Neuronal stem cell (in vitro differentiated cells): ENCODE data around the gene SUB1. TPM values are rescaled to one million over a fixed set of nuclear protein-coding genes. Genes with fewer than 3 reads are reported as not detected.
"Not testable (repeated sequence)": the region's sequence is repeated elsewhere in the genome, so short reads cannot be mapped to it uniquely, and the experiment has no call there.

ENCODE experiments used
- DNase-seq: peaks from one replicate; pipeline ENCODE4 v3.0.0-alpha.2; 2013; ENCODE audit warnings: low spot score
- H2AFZ ChIP-seq: one replicate; pipeline ENCODE4 v1.6.1; 2013; ENCODE audit warnings: mild to moderate bottlenecking, low read length, inconsistent platforms
- H2AK5ac ChIP-seq: 2 replicates; pipeline ENCODE4 v1.6.1; 2013; ENCODE audit warnings: low read depth, mild to moderate bottlenecking, inconsistent platforms, low read length, moderate library complexity, mixed read lengths
- H2BK120ac ChIP-seq: 2 replicates; pipeline ENCODE4 v1.6.1; 2013; ENCODE audit warnings: low read depth, mild to moderate bottlenecking, inconsistent platforms, low read length, moderate library complexity, mixed read lengths
- H2BK12ac ChIP-seq: one replicate; pipeline ENCODE4 v1.6.1; 2013; ENCODE audit warnings: low read length, inconsistent platforms
- H2BK15ac ChIP-seq: 2 replicates; pipeline ENCODE4 v1.6.1; 2013; ENCODE audit warnings: mild to moderate bottlenecking, low read length, inconsistent platforms, mixed read lengths
- H2BK5ac ChIP-seq: one replicate; pipeline ENCODE4 v1.6.1; 2013; ENCODE audit warnings: inconsistent platforms, mild to moderate bottlenecking, low read length, moderate library complexity
- H3K14ac ChIP-seq: one replicate; pipeline ENCODE4 v1.6.1; 2013; ENCODE audit warnings: low read length, inconsistent platforms
- H3K18ac ChIP-seq: 2 replicates; pipeline ENCODE4 v1.6.1; 2013; ENCODE audit warnings: low read length, inconsistent platforms
- H3K23ac ChIP-seq: 2 replicates; pipeline ENCODE4 v1.6.1; 2013; ENCODE audit warnings: low read depth, mild to moderate bottlenecking, mixed read lengths, low read length, inconsistent platforms; ENCODE audit not compliant: poor library complexity
- H3K27ac ChIP-seq: replicated peaks from 3 replicates; pipeline ENCODE4 v1.5.1; 2013; ENCODE audit warnings: low read length, inconsistent platforms
- H3K27me3 ChIP-seq, 3 experiments: 2 replicates each; pipeline ENCODE4 v1.6.1; 2013; ENCODE audit warnings: low read length in 3 of 3, mild to moderate bottlenecking in 2 of 3, inconsistent platforms in 1 of 3, low read depth in 1 of 3, mixed read lengths in 1 of 3, moderate library complexity in 1 of 3; ENCODE audit not compliant: control insufficient read depth in 3 of 3, insufficient read depth in 3 of 3
- H3K36me3 ChIP-seq, 2 donors: replicated peaks in 1 of 2; 2 replicates each; pipeline ENCODE4 v1.6.1; 2013; ENCODE audit warnings: low read length in 2 of 2; ENCODE audit not compliant: control insufficient read depth in 2 of 2, insufficient read depth in 2 of 2
- H3K4ac ChIP-seq: 2 replicates; pipeline ENCODE4 v1.6.1; 2013; ENCODE audit warnings: inconsistent platforms, mild to moderate bottlenecking, low read length, moderate library complexity
- H3K4me1 ChIP-seq, 2 donors: 1 replicate in 1 of 2; 2 replicates in 1 of 2; pipeline ENCODE4 v1.6.1; 2013; ENCODE audit warnings: low read length in 2 of 2, low read depth in 1 of 2; ENCODE audit not compliant: control insufficient read depth in 2 of 2, insufficient read depth in 1 of 2
- H3K4me2 ChIP-seq: one replicate; pipeline ENCODE4 v1.6.1; 2013; ENCODE audit warnings: mild to moderate bottlenecking, low read length, inconsistent platforms; ENCODE audit not compliant: insufficient read depth, poor library complexity, severe bottlenecking
- H3K4me3 ChIP-seq, 2 donors: 2 replicates each; pipeline ENCODE4 v1.5.1; 2013; ENCODE audit warnings: low read length in 2 of 2, mild to moderate bottlenecking in 2 of 2, inconsistent platforms in 1 of 2, moderate library complexity in 1 of 2
- H3K79me1 ChIP-seq: one replicate; pipeline ENCODE4 v1.6.1; 2013; ENCODE audit warnings: low read depth, mild to moderate bottlenecking, inconsistent platforms, low read length, moderate library complexity
- H3K9ac ChIP-seq: one replicate; pipeline ENCODE4 v1.6.1; 2013; ENCODE audit warnings: mild to moderate bottlenecking, low read depth, low read length, inconsistent platforms; ENCODE audit not compliant: poor library complexity
- H3K9me3 ChIP-seq, 2 donors: replicated peaks in 1 of 2; 2 replicates each; pipeline versions ENCODE3 to v1.6.1; 2013; ENCODE audit warnings: low read length in 2 of 2, mild to moderate bottlenecking in 2 of 2, inconsistent platforms in 1 of 2, low read depth in 1 of 2, mixed read lengths in 1 of 2, moderate library complexity in 1 of 2; ENCODE audit not compliant: control insufficient read depth in 2 of 2, insufficient read depth in 1 of 2
- H4K8ac ChIP-seq: one replicate; pipeline ENCODE4 v1.6.1; 2013; ENCODE audit warnings: low read depth, mild to moderate bottlenecking, inconsistent platforms, low read length, moderate library complexity
- H4K91ac ChIP-seq: one replicate; pipeline ENCODE4 v1.6.1; 2013; ENCODE audit warnings: low read length, low read depth, mild to moderate bottlenecking, inconsistent platforms; ENCODE audit not compliant: poor library complexity
- WGBS, 2 donors: extraction: QIAGEN DNeasy Blood & Tissue Kit; methylation state at CpG; one replicate each; pipeline ENCODE4 v1.1.7; 2013; ENCODE audit warnings: missing lambda C conversion rate in 2 of 2, mixed read lengths in 1 of 2; ENCODE audit not compliant: insufficient read length in 2 of 2, insufficient replicate concordance in 1 of 2; ENCODE audit errors: extremely low coverage in 2 of 2; 5-methylcytosine and 5-hydroxymethylcytosine counted together
- polyA plus RNA-seq, 2 experiments: library from polyadenylated mRNA; stranded (reverse); fragments of 200-250 nt; gene quantifications; one replicate each; pipeline ENCODE4 v1.2.3, GENCODE V29; 2013

Gene SUB1
- 613 TPM for polyA plus RNA-seq (2013, experiment 1 of 2)
- 623 TPM for polyA plus RNA-seq (2013, experiment 2 of 2)

- H2BK15ac ChIP-seq, result no peak within 1 kb of the TSS
- no peaks in the 10 kb centered on the region for H3K9me3 ChIP-seq
- peak within 1 kb of the TSS; percentile 76 to 96 for H3K4me3 ChIP-seq
- H2AFZ ChIP-seq, result peak within 1 kb of the TSS; percentile 84
- H3K23ac ChIP-seq, result peak within 1 kb of the TSS; percentile 37
- peaks cover 4 to 7% of the 10 kb centered on the region in 2 donors for H3K4me1 ChIP-seq
- H3K36me3 ChIP-seq, result peaks cover 2 to 35% of the 10 kb centered on the region in 2 donors
- no peak within 1 kb of the TSS for H2BK12ac ChIP-seq
- H3K27ac ChIP-seq, result peak within 1 kb of the TSS; percentile 74
- DNase-seq, result peak; percentile 86
- no peak within 1 kb of the TSS for H3K14ac ChIP-seq
- no peaks in the 10 kb centered on the region for H3K79me1 ChIP-seq
- H3K4ac ChIP-seq, result no peak within 1 kb of the TSS
- no peaks in the 10 kb centered on the region for H3K27me3 ChIP-seq
- peak within 1 kb of the TSS; percentile 89 for H3K9ac ChIP-seq
- H3K18ac ChIP-seq, result peak within 1 kb of the TSS; percentile 85
- H3K4me2 ChIP-seq, result peak within 1 kb of the TSS; percentile 47
- H2BK5ac ChIP-seq, result peak within 1 kb of the TSS; percentile 66
- no peak within 1 kb of the TSS for H4K8ac ChIP-seq
- H2AK5ac ChIP-seq, result peak within 1 kb of the TSS; percentile 63
- H2BK120ac ChIP-seq, result peak within 1 kb of the TSS; percentile 87
- H4K91ac ChIP-seq, result no peak within 1 kb of the TSS
- no CpG with 5 or more reads among the region's 89 CpGs for WGBS, 2 donors
Measured at GRCh38 chr5:32585446-32586275, at the start of gene SUB1. Gene SUB1, plus strand, starts transcription at chr5:32585557. Its CDS starts 2,956 bp downstream, at chr5:32588513.

GRCh38 chr5:32536246-32536645, 49.1 kb upstream of the SUB1 start:
- H3K14ac ChIP-seq, result no peak overlapping the region
- no peak overlapping the region for H3K9ac ChIP-seq
- no peak overlapping the region for H2BK5ac ChIP-seq
- H4K8ac ChIP-seq, result no peak overlapping the region
- H3K27me3 ChIP-seq, result no peaks in the 10 kb centered on the region
- H3K27ac ChIP-seq, result no peak overlapping the region
- H3K23ac ChIP-seq, result no peak overlapping the region
- H3K9me3 ChIP-seq, result no peaks in the 10 kb centered on the region
- H3K4me3 ChIP-seq, result no peak overlapping the region
- H2AK5ac ChIP-seq, result no peak overlapping the region
- no peak for DNase-seq
- no peak overlapping the region for H4K91ac ChIP-seq
- no peak overlapping the region for H3K18ac ChIP-seq
- H3K4ac ChIP-seq, result no peak overlapping the region
- peaks cover 4 to 9% of the 10 kb centered on the region in 2 donors for H3K4me1 ChIP-seq
- no peak overlapping the region for H2BK15ac ChIP-seq
- no CpG with 5 or more reads among the region's 4 CpGs for WGBS, 2 donors
- no peak overlapping the region for H3K4me2 ChIP-seq
- H2BK12ac ChIP-seq, result no peak overlapping the region
- peaks cover 1% of the 10 kb centered on the region for H3K79me1 ChIP-seq
- H3K36me3 ChIP-seq, result no peaks in the 10 kb centered on the region
- no peak overlapping the region for H2BK120ac ChIP-seq
- H2AFZ ChIP-seq, result no peak overlapping the region

DNA sequence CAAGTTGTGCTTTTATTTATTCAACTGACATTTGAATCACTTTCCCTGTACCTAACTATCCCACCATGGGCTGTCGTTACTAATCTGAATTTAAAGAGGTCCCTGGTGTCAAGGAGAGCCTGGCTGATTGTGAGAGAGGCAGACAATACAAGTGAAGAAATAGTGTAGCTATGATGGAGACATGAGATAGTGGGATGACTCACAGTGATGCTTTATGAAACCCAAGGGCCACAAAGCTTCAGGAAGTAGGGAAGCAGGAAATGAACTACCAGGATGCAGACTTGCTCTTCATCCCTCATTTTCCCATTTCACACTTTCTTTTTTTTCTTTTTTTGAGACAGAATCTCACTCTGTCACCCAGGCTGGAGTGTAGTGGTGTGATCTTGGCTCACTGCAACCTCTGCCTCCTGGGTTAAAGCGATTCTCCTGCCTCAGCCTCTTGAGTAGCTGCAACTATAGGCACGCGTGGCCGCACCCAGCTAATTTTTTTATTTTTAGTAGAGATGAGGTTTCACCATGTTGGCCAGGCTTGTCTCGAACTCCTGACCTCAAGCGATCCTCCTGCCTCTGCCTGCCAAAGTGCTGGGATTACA, 47.8 kb upstream of the SUB1 start:
- no CpG with 5 or more reads among the region's 7 CpGs for WGBS, 2 donors
- not testable (repeated sequence) for H2AK5ac ChIP-seq, H3K18ac ChIP-seq, H3K4me3 ChIP-seq, H3K9ac ChIP-seq, H2BK120ac ChIP-seq, H3K4me2 ChIP-seq, DNase-seq, H3K27ac ChIP-seq, H4K8ac ChIP-seq, H3K79me1 ChIP-seq, H2AFZ ChIP-seq, H3K23ac ChIP-seq, H3K9me3 ChIP-seq, H3K36me3 ChIP-seq, H3K27me3 ChIP-seq, H4K91ac ChIP-seq, H3K4ac ChIP-seq, H3K14ac ChIP-seq, H3K4me1 ChIP-seq, H2BK12ac ChIP-seq, H2BK15ac ChIP-seq
- H2BK5ac ChIP-seq, result peak overlapping the region; percentile 26

DNA sequence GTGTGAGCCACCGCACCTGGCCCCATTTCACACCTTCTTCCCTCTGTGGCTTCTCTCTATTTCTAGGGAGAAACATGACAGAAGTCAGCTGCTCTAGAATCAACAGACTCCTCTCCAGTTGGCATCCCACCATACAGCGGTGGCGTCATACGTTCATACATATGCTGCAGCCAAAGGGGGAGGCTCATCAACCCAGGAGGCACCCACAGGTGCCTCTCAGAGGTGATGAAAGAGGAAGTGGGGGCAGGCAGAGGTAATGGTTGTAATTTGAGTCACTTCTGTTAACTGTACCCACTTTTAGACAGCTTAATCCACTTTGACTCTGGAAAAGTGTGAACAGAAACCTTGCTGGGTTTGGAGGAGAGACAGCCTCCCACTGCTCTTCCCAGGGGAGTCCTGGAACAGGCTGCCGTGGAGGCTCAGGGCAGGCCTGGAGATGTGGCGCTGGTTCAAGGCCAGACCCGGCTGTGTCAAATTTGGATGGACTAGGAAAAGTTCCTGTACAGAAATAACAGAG, 47.3 kb upstream of the SUB1 start:
- WGBS, 2 donors, result no CpG with 5 or more reads among the region's 7 CpGs
- no peak for DNase-seq
- H3K27ac ChIP-seq, result no peak overlapping the region
- no peaks in the 10 kb centered on the region for H3K9me3 ChIP-seq
- no peaks in the 10 kb centered on the region for H3K36me3 ChIP-seq
- peaks cover 0 to 5% of the 10 kb centered on the region in 2 donors for H3K4me1 ChIP-seq
- H2BK15ac ChIP-seq, result no peak overlapping the region
- H2AFZ ChIP-seq, result no peak overlapping the region
- H3K27me3 ChIP-seq, result no peaks in the 10 kb centered on the region
- H3K18ac ChIP-seq, result no peak overlapping the region
- no peak overlapping the region for H2BK120ac ChIP-seq
- no peak overlapping the region for H3K14ac ChIP-seq
- no peak overlapping the region for H4K91ac ChIP-seq
- H3K4ac ChIP-seq, result no peak overlapping the region
- H2AK5ac ChIP-seq, result no peak overlapping the region
- H2BK12ac ChIP-seq, result no peak overlapping the region
- peaks cover 1% of the 10 kb centered on the region for H3K79me1 ChIP-seq
- no peak overlapping the region for H4K8ac ChIP-seq
- no peak overlapping the region for H3K4me3 ChIP-seq
- H2BK5ac ChIP-seq, result peak overlapping the region; percentile 26
- no peak overlapping the region for H3K9ac ChIP-seq
- no peak overlapping the region for H3K4me2 ChIP-seq
- no peak overlapping the region for H3K23ac ChIP-seq
